Measurements from ENCODE around the gene EFHD2.

GRCh38 chr1:15440357-15440756 lies 30.7 kb downstream of the EFHD2 start:
- TF ChIP-seq POLR2A (IDR thresholded peaks at IDR 0.05; ENCODE audit: low read depth, low read length), result no peak
- no peak for TF ChIP-seq SPI1 (IDR thresholded peaks at IDR 0.05; ENCODE audit: low read depth, low read length)
